GM19238 (cell line): ENCODE measurements around the gene INPP4A.

Source experiments
- DNase-seq: peaks from one replicate; pipeline ENCODE4 v3.0.0; 2011; ENCODE audit warnings: low spot score; ENCODE audit not compliant: insufficient read length

The INPP4A gene

DNA sequence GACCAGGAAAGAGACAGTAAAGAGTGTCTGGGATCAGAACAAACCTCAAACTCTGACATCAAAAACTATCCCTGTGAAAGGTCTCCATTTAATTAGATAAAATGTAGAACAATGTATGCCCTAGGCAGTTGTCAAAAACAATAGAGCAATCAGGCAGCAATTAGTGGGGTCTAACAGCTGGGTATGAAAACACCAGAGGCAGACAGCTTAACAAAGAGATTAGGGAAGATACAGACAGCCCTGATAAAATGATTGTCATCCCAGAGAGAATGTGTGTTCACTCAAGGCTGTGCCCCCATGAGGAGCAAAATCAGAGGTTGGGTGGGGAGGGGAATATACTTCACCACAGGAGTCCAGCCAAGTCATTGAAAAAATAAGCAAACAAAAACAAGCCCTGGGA, 50.0 kb downstream of the INPP4A start:
- DNase-seq: no peak

DNA sequence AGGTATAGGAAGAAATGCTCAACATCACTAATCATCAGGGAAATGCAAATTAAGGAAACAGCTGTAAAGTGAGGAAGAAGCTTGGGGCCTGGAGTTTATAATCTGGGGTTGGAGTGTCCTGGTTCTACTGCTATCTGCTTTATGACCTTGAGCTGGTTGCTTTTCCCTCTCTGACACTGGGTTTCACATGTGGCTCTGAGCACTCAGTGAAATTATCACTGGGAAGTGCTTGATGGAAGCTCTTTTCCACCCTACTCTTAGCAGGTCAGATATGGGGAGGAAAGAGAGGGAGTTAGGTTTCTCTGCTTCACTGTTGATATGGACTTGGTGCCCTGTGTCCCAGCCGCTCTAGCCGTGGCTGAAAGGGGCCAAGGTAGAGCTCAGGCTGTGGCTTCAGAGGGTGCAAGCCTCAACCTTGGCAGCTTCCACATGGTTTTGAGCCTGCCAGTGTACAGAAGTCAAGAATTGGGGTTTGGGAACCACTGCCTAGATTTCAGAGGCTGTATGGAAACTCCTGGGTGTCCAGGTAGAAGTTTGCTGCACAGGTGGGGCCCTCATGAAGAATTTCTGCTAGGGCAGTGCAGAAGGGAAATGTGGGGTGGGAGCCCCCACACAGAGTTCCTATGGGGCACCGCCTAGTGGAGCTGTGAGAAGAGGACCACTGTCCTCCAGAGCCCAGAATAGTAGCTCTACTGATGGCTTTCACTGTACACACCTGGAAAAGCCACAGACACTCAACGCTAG, 52.3 kb downstream of the INPP4A start:
- DNase-seq: no peak

DNA sequence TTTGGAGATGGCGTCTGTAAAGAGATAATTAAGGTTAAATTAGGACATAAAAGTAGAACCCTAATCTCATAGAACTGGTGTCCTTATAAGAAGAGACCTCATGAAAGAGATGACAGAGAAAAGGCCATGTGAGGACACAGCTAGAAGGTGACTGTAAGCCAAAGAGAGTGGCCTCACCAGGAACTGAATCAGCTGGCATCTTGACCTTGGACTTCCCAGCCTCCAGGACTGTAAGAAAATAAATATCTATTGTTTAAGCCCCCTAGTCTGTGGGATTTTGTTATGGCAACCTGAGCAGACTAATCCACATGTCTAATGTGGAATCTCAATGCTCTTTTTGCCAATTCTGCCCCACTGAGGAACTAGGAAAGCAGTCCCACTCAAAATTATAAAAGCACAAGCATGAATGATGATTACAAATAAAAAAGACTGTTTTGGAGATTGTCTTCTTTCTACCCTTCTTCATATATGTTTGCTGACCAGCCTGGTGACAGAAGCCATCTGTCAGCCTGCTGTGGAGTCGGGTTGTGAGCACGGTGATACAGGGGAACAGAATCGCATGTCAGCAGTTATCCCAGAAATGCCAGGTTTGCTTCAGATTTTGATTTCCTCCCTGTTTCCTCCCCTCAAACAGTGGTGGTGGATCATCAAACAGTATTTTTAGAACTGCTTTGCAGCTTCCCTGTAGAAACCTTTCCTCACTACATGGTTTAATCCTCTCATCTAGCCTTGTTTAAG, 54.2 kb downstream of the INPP4A start:
- no peak for DNase-seq

DNA sequence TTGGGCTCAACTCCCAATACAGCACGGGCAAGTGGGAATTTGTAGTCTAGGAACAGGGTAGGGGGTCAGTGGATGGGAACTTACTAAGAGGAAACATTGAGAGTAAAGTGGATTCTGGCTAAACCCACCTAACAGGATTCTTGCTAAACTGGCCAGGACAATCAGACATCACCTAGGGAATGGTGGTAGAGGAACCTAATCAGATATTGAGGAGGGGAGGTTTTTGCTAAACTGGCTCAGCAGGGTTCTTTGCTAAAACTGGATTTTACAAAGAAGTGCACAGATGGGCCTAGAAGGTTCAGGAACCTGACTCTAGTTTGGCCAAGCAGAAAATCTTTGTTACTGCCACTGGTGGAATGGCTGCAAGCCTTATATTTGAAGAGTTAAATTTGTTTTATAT, 55.9 kb downstream of the INPP4A start:
- DNase-seq: no peak

GRCh38 chr2:98501223-98501622, 56.6 kb downstream of the INPP4A start:
- DNase-seq: no peak

DNA sequence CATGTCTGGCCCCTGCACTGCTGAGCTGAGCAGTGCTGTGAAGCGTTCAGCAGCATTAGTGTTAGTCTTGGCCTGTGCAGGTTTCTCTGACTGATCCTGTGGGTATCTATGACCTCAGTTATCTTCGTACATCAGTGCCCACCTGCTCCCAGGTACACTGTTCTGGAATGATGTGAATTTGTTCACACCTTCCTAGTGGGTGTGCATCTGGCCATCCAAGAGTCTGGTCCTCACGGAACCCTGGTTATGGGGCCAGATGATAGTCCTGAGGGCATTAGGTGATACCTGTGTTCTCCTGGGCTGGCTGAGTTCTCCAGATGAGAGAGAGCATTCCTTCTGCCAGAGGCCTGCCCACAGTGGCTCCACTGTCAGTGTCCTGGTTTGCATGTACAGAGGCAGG, 57.2 kb downstream of the INPP4A start:
- DNase-seq: no peak

- DNase-seq: no peak
Measured at GRCh38 chr2:98502556-98503335, 58.1 kb downstream of the INPP4A start.

- no peak for DNase-seq
Measured at GRCh38 chr2:98503481-98504105, 58.9 kb downstream of the INPP4A start.

DNA sequence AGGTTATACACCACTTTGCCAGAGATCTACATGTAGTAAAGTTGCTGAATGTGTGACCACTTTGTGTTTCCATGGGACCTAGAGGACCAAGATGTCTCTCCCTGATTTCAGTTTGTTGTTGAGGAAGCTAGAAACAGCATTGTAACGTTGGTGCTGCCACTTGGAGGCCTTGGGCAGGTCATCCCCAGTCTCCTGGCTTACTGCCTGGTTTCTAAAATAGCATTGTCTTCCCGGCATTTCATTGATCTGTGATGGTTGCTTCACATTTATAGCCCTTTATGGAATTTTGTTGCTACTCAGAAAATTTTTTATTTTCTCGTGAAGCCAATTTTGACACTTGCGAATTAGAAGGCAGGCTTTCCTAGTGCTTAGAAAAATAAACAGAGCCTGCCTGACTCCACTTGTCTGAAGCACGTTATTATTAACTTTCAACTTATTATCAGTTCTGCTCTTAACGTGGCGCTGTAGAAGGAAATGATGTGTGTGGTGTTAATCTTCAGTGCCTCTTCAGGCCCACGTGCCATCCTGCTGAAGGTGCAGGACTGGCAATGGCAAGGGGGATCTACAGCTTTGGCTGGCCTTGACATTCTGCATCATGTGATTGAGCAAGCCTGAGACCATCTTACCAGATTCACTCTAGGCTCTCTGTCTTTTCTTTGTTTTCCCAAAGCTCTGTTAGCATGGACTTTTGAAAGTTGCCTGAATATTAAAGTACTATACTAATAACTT, 59.9 kb downstream of the INPP4A start:
- no peak for DNase-seq

- no peak for DNase-seq
Measured at GRCh38 chr2:98505311-98505808, 60.7 kb downstream of the INPP4A start.

DNA sequence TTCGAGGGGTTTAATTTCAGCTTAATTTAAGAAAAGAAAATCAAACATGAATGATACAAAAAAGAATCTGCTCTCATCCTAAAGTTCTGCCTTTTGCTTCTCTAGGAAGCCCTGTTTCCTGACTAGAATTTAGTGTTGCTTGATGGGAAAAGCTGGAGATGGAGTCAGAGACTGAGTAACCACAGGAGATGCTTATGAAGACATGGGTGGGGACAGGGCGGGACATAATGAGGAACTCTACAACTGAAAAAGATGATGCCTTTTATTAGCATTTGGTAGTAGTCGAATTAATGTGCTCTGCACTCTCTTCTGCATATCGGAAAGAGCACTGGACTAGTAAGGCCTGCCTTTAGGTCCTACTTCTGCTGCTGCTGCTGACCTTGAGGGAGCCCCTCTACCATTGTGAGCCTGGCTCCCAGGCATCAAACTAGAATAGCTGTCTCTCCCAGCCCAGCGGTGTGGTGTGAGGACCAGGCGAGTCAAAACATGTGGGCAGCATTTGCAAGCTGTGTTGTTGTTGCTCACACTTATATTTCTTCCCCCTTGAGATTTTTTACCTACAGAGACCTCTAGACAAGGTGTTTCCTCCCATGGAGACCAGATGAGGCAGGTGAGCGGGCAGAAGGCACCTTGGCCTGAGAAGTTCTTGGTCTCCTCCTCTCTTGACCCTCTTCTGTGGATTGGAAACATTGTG, 61.5 kb downstream of the INPP4A start:
- DNase-seq: no peak

GRCh38 chr2:98506881-98507280, 62.2 kb downstream of the INPP4A start:
- DNase-seq: no peak

- no peak for DNase-seq
Measured at GRCh38 chr2:98507461-98507860, 62.8 kb downstream of the INPP4A start.

DNA sequence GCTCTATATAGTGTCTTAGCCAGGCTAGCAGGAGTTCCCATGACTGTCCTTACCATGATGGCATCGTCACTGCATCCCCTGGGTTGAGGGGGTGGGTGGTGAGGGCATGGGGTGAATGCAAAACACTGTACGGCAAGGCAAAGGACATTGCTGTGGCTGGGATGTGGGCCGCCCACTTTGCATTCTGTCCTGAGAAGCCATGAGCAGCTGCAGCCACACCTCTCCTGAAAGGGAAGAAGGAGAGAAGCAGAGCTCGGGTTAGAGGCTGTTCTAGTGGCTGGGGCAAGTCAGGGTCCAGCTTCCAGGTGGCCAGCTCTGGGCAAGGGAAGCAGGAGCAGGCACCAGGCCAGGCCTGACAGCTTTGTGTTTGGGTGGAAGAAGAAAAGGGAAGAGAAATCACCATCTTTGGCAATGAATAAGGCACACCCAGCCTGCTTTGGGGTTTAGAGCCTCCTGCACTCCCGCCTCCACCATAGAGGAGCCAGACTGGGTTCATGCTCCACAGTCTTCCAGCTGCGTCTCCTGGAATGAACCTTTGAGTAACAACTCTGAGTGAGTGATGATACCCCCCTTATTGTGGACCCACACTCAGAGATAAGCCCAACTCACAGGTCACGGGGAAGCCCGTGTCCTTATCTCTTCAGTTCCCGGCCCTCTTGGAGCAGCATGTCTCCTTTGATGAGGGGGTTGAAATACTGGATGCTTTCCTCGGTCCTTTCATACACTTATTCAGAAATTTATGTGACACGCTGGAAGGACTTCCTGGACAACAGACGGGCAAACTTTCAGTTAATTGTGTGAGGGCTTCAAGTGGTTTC, 63.4 kb downstream of the INPP4A start:
- DNase-seq: no peak

- no peak for DNase-seq
Measured at GRCh38 chr2:98508709-98509066, 64.0 kb downstream of the INPP4A start.

- DNase-seq: no peak
Measured at GRCh38 chr2:98509542-98510321, 65.1 kb downstream of the INPP4A start.

DNA sequence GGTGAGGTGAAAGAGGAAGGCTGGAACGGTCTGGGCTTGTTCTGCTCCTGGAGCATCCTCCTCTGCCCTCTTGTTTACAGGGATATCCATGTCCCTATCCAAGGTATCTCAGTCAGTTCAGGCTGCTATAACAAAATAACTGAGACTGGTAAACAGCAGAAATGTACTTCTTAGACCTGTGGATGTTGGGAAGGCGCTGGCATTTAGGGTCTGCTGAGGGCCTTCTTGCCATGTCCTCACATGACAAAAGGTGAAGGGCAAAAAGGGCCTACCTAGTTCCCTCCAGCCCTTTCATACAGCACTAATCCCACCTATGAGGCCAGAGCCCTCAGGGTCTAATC, 65.6 kb downstream of the INPP4A start:
- DNase-seq: no peak

GRCh38 chr2:98511981-98512380, 67.3 kb downstream of the INPP4A start:
- no peak for DNase-seq

DNA sequence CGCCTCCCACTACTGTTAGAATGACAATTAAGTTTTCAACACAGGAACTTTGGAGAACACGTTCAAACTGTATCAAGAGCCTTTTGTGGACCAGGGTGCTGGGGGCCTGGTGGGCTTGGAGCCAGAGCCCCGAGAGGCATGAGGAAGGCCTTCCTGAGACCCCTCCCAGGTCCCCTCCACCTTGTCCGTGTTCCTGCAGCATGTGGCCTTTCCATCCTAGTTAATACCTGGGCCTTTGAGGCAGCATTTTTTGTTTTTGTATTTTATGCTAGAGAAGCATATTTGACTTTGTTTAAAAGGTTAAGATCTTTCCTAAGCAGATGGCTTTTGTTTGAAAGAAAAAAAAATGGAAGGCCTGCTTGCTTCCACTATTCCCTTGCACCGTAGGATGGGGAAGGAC, 68.0 kb downstream of the INPP4A start:
- DNase-seq: no peak
